H4 (cell line): ENCODE data around the gene RAB18. TPM values are rescaled to one million over a fixed set of nuclear protein-coding genes. Genes with fewer than 3 reads are reported as not detected.
"Not testable (repeated sequence)": the region's sequence is repeated elsewhere in the genome, so short reads cannot be mapped to it uniquely, and the experiment has no call there.

Experiments used
- DNase-seq: peaks from one replicate; pipeline ENCODE4 v3.0.0-alpha.2; 2015; ENCODE audit warnings: low spot score
- total RNA-seq: library from RNA; depleted of rRNA; stranded (reverse); fragments of >200 nt; shearing (Covaris generic); gene quantifications from 2 replicates; pipeline ENCODE4 v1.2.3, GENCODE V29; 2014; rRNA removed

The RAB18 gene
- 26.1 and 30.4 TPM in 2 replicates for total RNA-seq

DNA sequence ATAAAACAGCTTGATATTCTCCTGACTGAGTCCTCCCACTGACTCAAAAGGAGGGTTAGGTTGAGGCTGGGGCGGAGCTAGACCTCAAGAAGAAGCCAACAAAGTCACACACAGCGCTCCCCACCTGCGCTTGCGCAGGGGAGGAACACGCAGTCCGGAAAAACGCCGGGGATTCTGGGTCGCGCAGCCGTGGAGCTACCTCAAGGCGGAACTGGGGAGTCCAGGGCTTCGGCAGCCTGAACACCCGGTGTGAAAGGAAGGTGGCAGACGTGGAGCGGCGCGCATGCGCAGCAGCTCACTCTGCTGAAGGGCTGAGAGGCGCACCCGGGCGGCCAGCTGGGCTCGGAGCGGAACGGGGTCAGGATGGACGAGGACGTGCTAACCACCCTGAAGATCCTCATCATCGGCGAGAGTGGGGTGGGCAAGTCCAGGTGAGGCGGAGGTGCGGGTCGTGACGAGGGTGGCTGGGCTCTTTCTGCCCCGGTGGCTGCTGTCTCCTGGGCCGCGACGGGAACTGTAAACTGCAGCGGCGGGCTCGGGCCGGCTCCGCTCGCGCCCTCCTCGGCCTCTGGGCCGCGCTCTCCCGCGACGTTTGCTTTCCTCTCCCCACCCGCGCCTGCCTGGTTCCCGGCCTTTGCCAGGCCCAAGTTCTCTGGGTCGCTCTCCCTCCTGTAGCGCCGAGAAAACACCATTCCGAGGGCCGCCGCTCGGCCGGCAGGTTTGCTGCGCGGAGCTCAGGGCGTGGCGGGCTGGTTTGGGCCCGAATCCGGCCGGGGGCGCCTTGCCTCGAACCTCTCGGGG lies at the start of gene RAB18:
TSS of gene RAB18 (plus strand) at position 298 of the 801 bp plus-strand sequence. CDS start at position 364, 66 bp downstream.
- peak; percentile 94 for DNase-seq

DNA sequence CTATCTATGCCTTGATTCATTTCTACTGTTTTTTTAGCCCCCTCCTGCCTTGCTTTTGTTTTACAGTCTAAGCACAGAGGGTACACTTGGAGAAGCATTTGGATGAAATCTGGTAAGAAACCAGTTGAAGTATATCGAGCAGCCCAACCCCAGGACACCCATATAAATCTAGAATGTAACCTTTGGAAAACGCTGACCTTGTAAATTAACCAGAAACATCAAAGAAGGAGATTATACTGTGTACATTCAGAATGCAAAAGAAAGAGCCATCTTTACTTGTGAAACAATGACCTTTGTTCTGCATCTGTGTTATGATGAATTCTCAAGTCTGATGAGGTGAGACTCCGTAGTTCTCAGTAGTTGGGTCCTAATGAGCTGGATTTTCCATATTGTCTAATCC lies 49.3 kb upstream of the RAB18 start:
- no peak for DNase-seq

DNA sequence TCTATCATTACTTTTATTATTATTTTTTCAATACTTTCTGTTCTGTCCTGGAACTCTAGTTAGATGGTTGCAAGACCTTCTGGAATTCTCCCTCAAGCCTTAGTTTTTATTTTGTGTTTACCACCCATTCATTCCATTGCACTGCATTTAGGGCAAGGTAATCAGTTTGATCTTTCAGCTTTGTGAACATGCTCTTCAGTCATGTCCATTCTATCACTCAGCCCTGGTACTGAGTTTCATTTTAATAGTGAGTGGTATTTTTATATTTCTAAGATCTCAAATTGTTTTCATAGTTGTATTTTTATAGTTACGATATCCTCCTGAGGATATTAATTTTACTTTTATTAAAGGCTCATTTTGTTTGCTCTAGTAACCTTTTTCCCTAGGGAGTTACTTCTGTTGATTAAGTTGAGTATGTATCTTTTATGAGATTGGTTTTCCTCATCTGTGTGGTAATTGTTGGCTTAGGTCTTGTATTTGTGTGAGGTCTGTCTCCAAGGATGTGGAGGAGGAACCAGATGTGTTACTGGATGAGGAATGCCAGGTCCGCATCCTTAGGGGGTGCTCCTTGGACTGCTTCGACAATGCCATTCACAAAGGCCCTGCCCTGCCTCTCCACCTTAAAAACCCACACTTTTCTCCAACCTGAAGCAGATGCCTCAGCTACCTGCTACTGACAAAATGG lies 46.7 kb upstream of the RAB18 start:
- no peak for DNase-seq

DNA sequence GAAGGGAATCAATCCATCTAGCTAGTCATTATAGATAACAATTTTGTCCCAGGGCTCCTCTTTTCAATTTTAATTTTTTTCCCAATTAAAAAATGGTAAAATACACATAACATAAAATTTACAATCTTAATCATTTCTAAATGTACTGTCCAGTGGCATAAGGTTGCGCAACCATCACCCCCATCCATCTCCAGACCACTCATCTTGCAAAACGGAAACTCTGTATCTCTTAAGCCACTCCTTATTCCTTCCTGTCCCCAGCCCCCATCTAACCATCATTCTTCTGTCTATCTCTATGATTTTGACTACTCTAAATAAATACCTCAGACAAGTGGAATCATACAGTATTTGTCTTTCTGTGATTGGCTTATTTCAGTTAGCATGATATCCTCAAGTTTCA lies 46.1 kb upstream of the RAB18 start:
- no peak for DNase-seq

DNA sequence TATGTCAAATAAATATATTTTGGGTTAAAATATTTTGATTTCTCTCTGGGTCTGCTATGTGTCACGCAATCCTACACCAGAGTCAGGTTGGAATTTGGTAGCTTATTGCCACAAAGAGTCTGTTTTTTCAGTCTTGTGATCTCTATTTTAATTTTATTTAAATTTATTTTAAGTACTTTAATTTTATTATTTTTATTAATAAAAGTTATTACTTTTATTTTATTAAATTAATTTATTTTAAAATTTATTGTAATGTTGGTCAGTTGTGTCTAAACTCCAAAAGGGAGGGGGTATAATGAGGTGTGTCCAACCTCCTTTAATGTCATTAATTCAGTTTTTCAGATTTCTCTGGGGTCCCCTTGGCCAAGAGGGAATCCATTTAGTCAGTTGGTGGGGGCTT lies 42.8 kb upstream of the RAB18 start:
- no peak for DNase-seq

DNA sequence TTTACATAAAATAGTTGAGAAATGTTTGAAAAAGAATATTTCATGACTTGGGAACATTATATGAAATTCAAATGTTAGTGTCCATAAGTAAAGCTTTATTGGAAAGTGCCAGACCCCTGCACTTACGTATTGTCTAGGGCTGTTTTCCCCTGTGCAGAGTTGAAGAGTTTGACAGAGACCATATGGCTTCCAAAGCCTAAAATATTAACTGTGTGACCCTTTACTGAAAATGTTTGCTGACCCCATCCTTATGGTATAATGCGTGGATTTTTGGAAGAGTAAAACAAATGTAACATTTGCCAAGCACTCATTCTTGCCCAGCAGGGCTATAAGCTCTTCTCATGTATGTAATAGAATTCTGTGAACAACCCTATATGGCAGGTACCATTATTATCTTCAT lies 40.1 kb upstream of the RAB18 start:
- DNase-seq = no peak

DNA sequence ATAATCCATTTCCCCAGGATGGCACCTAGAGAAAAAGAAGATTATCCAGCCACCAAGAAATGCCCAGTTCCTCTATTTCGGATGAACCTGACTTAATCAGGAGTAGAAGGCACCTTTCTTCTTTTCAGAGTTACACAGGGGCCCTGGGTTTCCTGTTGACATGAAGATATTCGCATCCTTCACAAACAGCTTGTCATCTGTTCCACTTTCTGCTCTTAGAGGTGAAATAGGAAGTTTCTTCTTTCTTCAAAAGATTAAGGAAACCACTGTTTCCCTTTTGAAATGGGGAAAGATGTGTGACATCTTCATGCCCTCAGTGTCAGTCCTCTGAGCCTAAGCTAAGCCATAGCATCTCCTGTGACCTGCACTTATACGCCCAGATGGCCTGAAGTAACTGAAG lies 39.1 kb upstream of the RAB18 start:
- DNase-seq = no peak

DNA sequence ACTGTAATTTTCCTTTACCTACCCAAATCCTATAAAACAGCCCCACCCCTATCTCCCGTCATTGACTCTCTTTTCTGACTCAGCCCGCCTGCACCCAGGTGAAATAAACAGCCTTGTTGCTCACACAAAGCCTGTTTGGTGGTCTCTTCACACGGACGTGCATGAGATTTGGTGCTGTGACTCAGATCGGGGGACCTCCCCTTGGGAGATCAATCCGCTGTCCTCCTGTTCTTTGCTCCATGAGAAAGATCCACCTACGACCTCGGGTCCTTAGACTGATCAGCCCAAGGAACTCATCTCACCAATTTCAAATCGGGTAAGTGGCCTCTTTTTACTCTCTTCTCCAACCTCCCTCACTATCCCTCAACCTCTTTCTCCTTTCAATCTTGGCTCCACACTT lies 38.5 kb upstream of the RAB18 start:
- DNase-seq = not testable (repeated sequence)

DNA sequence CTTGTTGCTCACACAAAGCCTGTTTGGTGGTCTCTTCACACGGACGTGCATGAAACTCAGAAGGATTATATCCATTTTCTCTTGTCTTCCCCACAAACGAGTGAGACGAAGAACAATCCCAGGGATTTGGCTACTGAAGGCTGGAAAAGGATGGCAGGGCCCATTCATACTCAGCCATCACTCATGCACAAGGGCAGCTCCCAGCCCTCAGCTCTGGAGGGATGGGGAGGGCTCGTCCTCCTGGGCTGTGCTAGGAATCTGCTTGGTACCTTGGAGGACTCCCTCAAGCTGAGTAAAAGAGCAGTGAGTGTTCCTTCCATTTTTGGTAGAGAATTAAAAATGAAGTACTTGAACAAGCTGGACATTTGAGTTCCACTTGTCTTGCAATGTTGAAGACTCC lies 33.2 kb upstream of the RAB18 start:
- no peak for DNase-seq

DNA sequence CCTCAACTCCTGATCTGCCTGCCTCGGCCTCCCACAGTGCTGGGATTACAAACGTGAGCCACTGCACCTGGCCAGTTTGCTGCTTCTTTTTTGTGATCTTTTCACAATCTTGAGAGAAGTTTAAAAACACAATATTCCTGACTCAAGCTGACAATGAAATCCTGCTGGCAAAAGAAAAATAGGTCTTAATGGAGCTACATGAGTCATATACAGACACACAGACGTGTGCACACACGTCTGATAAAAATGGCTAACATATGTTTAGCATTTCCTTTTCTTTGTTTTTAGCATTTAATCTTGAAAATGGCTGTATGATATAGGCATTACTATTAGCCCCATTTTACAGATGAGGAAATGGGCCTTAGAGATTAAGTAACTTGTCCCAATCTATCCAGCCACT lies 29.4 kb upstream of the RAB18 start:
- DNase-seq = no peak

DNA sequence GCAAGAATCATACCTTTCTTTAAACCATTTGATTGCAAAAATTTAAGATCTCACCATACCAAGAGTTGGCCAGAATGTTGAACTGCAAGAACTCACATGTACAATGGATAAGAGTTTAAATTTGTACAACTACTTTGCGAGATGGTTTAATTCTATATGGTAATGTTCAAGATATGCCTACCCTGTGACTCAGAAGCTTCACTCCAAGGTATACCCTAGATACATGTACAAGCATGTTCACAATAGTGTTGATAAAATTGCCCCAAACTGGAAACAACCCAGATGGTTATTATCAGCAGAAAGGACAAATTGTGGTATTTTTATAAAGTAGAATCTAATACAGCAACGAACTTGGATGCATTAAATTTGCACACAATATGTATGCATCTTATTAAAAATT lies 25.1 kb upstream of the RAB18 start:
- no peak for DNase-seq

DNA sequence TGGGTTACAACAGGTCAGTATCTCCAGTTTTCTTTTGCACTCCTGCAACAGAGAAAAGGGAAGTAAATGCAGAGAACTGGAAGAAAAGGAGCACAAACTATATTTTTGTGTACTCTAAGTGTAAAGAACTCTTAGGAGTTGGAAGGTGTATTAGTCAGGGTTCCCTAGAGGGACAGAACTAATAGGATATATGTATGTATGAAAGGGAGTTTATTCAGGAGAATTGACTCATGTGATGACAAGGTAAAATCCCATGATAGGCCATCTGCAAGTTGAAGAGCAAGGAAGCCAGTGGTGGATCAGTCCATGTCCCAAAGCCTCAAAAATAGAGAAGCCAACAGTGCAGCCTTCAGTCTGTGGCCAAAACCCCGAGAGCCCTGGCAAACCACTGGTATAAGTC lies 22.6 kb upstream of the RAB18 start:
- DNase-seq = no peak

DNA sequence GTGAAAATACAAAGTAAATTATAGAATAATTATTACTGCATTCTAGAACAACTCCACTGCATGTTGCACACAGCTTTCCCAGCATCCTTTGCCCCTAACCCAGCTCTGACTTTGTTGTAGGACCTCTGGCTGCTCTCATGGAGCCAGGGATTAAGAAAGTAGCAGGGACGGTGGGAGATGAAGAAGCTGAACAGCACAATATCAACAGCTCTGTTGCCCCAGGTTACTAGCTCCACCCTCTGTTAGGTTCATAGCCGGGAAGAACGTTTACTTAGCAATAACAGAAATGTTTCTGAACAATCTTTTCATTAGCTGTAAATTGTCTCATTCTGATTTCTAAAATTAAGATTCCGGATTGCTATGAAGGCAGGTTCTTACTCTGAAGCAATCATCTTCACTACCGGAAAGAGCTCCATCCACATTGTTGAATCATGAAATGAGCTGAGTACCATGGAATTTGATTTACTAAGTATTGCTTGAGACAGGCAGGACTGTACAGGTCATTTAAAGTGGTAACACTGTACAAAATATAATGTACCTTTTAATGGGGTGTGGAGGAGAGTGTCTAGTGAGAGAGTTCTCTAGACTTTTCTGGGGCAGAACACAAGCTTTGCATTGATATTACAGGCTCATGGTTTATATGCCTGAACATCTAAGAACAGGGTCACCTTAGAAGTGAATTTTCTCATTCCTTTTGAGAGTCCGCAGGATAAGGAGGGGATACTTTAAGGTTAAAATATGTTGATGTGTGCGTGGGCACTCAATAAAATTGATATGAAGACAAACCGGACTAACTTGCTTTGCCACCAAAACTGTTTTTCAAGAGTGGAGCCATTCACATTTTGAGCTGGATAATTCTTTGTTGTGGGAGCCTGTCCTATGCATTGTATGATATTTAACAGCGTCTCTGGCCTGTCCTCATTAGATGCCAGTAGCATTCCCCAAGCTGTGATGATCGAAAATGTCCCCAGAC lies 20.8 kb upstream of the RAB18 start:
- no peak for DNase-seq

DNA sequence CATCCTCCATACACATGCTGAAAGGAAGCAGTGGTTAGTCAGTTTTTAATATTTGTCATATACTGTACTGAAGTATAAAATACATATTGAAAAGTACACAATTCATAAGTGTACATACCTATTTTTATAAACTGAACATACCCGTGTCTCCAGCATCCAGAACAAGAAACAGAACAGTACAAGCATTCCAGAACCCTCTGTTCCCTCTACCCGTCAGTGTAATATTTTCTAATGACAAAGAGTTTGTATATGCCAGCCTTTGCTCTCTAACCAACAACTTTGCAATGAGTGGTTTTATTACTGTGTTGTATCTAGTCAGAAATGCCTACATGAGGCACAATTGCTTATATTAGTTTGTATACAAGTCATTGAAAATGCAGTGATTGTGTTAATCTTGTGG lies 18.7 kb upstream of the RAB18 start:
- no peak for DNase-seq

DNA sequence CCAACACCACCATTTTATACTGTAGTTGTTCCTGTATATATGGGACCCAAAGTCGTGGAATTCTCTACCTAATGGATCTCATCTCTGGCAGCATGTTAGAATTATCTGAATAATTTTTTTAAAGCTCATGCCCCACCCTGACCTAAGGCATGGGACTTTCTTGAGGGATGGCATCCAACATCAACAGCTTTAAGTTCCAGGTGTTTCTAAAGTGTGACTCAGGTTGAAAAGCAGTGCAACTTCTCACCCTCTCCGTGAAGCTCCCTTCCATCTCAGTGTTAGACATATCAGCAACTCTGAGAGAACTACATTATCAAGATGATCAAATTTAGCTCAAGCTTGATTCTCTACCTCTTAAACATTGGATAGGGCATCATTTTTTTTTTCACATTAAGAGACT lies 18.1 kb upstream of the RAB18 start:
- DNase-seq = no peak

DNA sequence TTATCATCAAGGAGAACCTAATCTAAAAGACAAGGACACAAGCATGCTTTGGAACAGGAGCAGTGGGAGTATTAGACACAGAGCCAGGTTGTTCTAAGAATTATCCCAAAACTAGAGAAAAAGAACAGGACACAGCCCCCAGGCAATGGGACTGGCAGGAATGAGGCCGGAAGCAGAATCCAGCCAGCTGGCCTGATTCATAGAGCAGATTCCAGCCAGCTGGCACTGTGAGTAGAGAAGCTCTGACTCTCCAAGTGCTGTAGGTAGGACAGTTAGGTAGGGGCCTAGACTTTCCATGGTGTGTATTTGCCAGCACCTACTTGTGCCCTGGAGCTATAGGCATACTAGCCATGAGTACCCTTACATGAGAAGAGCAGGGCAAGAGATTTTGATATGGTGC lies 13.3 kb upstream of the RAB18 start:
- DNase-seq = no peak

DNA sequence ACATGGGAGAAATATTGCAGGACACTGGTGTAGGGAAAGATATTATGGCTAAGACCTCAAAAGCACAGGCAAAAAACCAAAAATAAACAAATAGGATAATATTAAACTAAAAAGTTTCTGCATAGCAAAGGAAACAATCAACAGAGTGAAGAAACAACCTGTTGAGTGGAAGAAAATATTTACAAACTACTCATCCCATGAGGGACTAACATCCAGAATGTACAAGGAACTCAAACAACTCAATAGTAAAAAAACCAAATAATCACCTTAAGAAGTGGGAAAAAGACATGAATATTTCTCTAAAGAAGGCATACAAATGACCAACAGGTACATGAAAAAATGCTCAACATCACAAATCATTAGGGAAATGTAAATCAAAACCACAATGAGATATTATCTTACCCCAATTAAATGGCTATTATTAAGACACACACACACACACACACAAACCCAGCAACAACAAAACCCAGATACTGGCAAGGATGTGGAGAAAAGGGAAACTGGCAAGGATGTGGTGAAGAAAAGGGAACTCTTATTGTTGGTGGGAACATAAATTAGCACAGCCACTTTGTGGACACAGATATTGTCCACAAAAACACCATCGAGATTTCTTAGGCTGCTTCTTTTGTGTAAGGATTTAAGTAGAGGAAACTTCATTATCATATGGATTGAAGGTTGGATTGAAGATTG lies 9.8 kb upstream of the RAB18 start:
- no peak for DNase-seq

DNA sequence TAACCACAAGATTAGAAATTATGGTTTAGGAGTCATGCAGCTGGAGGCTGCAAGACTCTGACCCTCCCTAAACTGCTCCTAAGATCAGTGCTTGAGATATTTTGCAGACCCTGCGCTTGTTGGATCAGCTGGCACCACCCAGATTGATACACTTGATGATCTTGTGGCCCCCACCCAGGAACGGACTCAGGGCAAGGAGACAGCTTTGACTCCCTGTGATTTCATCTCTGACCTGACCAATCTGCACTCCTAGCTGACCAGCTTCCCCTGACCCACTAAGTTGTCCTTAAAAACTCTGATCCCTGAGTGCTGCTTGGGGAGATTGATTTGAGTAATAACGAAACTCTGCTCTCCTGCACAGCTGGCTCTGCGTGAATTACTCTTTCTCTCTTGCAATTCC lies 8.0 kb upstream of the RAB18 start:
- DNase-seq = no peak

DNA sequence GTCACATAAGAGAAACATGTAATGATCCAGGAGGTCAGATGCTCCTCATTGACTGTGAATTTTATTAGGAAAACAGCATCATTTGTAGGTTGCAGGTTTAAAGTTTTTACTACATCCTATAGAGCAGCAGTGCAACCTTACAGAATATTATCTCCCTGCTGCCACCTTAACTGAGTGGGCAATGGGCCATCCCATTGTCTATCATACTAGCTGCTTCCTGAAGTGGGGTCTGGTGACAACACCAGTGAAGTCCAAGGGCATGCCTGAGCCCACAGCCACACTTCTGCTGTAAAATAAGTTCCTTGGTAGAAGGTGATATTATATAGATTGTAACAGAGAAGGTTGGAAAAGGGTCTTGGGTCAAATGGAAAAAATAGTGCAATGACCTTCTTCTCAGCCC lies 4.0 kb upstream of the RAB18 start:
- DNase-seq = no peak

DNA sequence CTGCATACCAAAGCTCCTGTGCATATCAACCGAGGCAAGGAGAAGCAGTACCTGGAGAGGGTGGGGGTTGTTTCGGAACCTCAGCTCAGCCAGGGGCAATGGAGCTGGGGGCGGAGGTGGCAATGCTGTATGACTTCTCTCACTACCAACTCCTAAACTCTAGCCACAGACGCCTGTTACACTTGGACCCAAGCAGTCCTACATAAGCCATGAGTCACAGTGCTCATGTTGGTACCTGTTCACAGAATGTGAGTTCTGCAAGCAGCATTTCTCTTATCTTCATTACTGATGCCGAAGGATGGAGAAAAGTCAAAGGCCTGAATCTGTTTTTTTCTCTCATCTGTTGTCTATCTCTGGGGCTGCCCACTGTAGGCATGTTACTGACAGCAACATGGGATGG lies 3.2 kb upstream of the RAB18 start:
- no peak for DNase-seq

DNA sequence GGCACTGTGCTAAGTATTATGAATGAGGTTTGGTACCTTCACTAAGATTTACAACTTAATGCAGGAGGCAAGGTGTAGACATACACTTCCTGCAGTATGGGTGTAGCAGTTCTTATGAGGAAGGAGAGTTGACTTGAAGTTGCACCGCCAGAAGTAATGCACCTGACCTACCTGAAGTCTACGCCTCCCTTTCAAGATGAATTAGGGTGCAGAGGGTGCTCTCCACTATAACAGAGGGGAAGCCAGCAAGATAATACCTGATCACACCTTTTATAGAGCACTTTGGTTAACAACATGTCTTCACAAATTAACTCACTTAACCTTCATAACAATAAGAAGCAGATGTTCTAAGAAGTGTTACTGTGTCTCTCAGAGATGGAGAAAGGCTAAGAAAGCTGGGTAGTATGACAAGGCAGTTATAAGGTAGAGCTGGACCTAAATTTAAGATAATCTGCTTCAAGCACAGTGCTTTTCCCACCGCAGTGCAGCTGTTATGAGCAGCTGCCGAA lies 552 bp upstream of the RAB18 start:
- no peak for DNase-seq
